CD4-positive, alpha-beta T cell treated with Interleukin-10 for 1 hour (primary cell): ENCODE measurements around the gene PDK2.

ENCODE experiments used
- DNase-seq: peaks from one replicate; pipeline ENCODE4 v3.0.0-alpha.2; 2020

The PDK2 gene

GRCh38 chr17:50080096-50080480 lies 15.1 kb upstream of the PDK2 start:
- no peak for DNase-seq

- DNase-seq: no peak
These were observed 14.3 kb upstream of the PDK2 start for GRCh38 chr17:50080827-50081226.

- DNase-seq: no peak
These were observed 13.4 kb upstream of the PDK2 start for GRCh38 chr17:50081757-50082156.

- peak; percentile 81 for DNase-seq
These were observed 7.8 kb upstream of the PDK2 start for GRCh38 chr17:50087246-50087911.

GRCh38 chr17:50087912-50088405 lies 7.2 kb upstream of the PDK2 start:
- no peak for DNase-seq

GRCh38 chr17:50088952-50089825 lies 6.0 kb upstream of the PDK2 start:
- DNase-seq: no peak

- no peak for DNase-seq
These were observed 5.1 kb upstream of the PDK2 start for GRCh38 chr17:50090071-50090470.

GRCh38 chr17:50090971-50091917 lies 3.9 kb upstream of the PDK2 start:
- DNase-seq: no peak

GRCh38 chr17:50091918-50092285 lies 3.2 kb upstream of the PDK2 start:
- no peak for DNase-seq

GRCh38 chr17:50093246-50093645 lies 1.9 kb upstream of the PDK2 start:
- no peak for DNase-seq

GRCh38 chr17:50093807-50094206 lies 1.3 kb upstream of the PDK2 start:
- DNase-seq: no peak

GRCh38 chr17:50094243-50094752 lies 853 bp upstream of the PDK2 start:
- DNase-seq: peak; percentile 91

- peak; percentile 6 for DNase-seq
These were observed 481 bp downstream of the PDK2 start for GRCh38 chr17:50095626-50096037.

GRCh38 chr17:50096092-50096491 lies 941 bp downstream of the PDK2 start:
- DNase-seq: no peak

- no peak for DNase-seq
These were observed 1.6 kb downstream of the PDK2 start for GRCh38 chr17:50096758-50097157.

- DNase-seq: no peak
These were observed 2.3 kb downstream of the PDK2 start for GRCh38 chr17:50097455-50097854.

GRCh38 chr17:50097926-50098325 lies 2.8 kb downstream of the PDK2 start:
- no peak for DNase-seq

GRCh38 chr17:50098583-50098982 lies 3.4 kb downstream of the PDK2 start:
- no peak for DNase-seq

GRCh38 chr17:50099003-50099402 lies 3.9 kb downstream of the PDK2 start:
- DNase-seq: no peak

GRCh38 chr17:50100480-50100883 lies 5.3 kb downstream of the PDK2 start:
- no peak for DNase-seq

- no peak for DNase-seq
These were observed 5.8 kb downstream of the PDK2 start for GRCh38 chr17:50100921-50101345.

GRCh38 chr17:50101346-50102163 lies 6.4 kb downstream of the PDK2 start:
- no peak for DNase-seq
